Measurements from ENCODE around the gene STK32C. TPM values are rescaled to one million over a fixed set of nuclear protein-coding genes. Genes with fewer than 3 reads are reported as not detected.

Gene STK32C
- total RNA-seq, 4 donors from 2014 or later: 3.7 to 13.9 (median 6.7) TPM

- intact Hi-C loops (cut with DNase I; ENCODE audit: low total_unique reads): no loop called here
- ATAC-seq (no peak), DNase-seq (no peak)
- no peaks in the 10 kb centered on the region for H3K36me3 ChIP-seq
- TF ChIP-seq CTCF (IDR thresholded peaks at IDR 0.05 in 4 of 5, conservative IDR thresholded peaks at IDR 0.05 in 1 of 5): no peak
- TF ChIP-seq POLR2A (IDR thresholded peaks at IDR 0.05): no peak
- in situ Hi-C loops (cut with MboI; ENCODE audit: low sequenced_read_pairs in 4 of 4): no loop called here
- H3K27ac ChIP-seq: no peak overlapping the region
- no peak overlapping the region for H3K4me3 ChIP-seq
- H3K27me3 ChIP-seq: no peaks in the 10 kb centered on the region
- no peaks in the 10 kb centered on the region for H3K9me3 ChIP-seq
- H3K4me1 ChIP-seq: peaks cover 23 to 25% of the 10 kb centered on the region in 2 donors
Measured at GRCh38 chr10:132326925-132327324, 19.2 kb upstream of the STK32C start.

GRCh38 chr10:132326344-132326889 lies 18.7 kb upstream of the STK32C start:
- ATAC-seq: no peak
- H3K4me3 ChIP-seq: no peak overlapping the region
- no peak overlapping the region for H3K27ac ChIP-seq
- H3K27me3 ChIP-seq: no peaks in the 10 kb centered on the region
- no peak for DNase-seq
- intact Hi-C loops (cut with DNase I; ENCODE audit: low total_unique reads) (no loop called here), in situ Hi-C loops (cut with MboI; ENCODE audit: low sequenced_read_pairs in 4 of 4) (no loop called here)
- no peaks in the 10 kb centered on the region for H3K9me3 ChIP-seq
- TF ChIP-seq POLR2A (IDR thresholded peaks at IDR 0.05): no peak
- TF ChIP-seq CTCF (IDR thresholded peaks at IDR 0.05 in 4 of 5, conservative IDR thresholded peaks at IDR 0.05 in 1 of 5): no peak
- no peaks in the 10 kb centered on the region for H3K36me3 ChIP-seq
- peaks cover 23 to 25% of the 10 kb centered on the region in 2 donors for H3K4me1 ChIP-seq

- TF ChIP-seq POLR2A (IDR thresholded peaks at IDR 0.05) (no peak), CTCF (IDR thresholded peaks at IDR 0.05 in 4 of 5, conservative IDR thresholded peaks at IDR 0.05 in 1 of 5) (no peak)
- H3K4me1 ChIP-seq: peaks cover 10 to 17% of the 10 kb centered on the region in 2 donors
- DNase-seq (no peak), ATAC-seq (no peak)
- intact Hi-C loops (cut with DNase I; ENCODE audit: low total_unique reads) (no loop called here), in situ Hi-C loops (cut with MboI; ENCODE audit: low sequenced_read_pairs in 4 of 4) (no loop called here)
- no peak overlapping the region for H3K4me3 ChIP-seq
- no peaks in the 10 kb centered on the region for H3K36me3 ChIP-seq
- no peaks in the 10 kb centered on the region for H3K9me3 ChIP-seq
- H3K27ac ChIP-seq: no peak overlapping the region
- no peaks in the 10 kb centered on the region for H3K27me3 ChIP-seq
Measured at GRCh38 chr10:132324186-132324585, 16.4 kb upstream of the STK32C start.

GRCh38 chr10:132322586-132323048 lies 14.9 kb upstream of the STK32C start:
- DNase-seq (no peak), ATAC-seq (peak in 1 of 2 donors; percentile 39)
- no peaks in the 10 kb centered on the region for H3K9me3 ChIP-seq
- no peak overlapping the region for H3K27ac ChIP-seq
- intact Hi-C loops (cut with DNase I; ENCODE audit: low total_unique reads) (no loop called here), in situ Hi-C loops (cut with MboI; ENCODE audit: low sequenced_read_pairs in 4 of 4) (no loop called here)
- no peaks in the 10 kb centered on the region for H3K27me3 ChIP-seq
- no peaks in the 10 kb centered on the region for H3K36me3 ChIP-seq
- no peak overlapping the region for H3K4me3 ChIP-seq
- TF ChIP-seq CTCF (IDR thresholded peaks at IDR 0.05 in 4 of 5, conservative IDR thresholded peaks at IDR 0.05 in 1 of 5) (no peak), POLR2A (IDR thresholded peaks at IDR 0.05) (no peak)
- peaks cover 3 to 11% of the 10 kb centered on the region in 2 donors for H3K4me1 ChIP-seq

GRCh38 chr10:132321726-132322125 lies 14.0 kb upstream of the STK32C start:
- intact Hi-C loops (cut with DNase I; ENCODE audit: low total_unique reads): no loop called here
- Histone ChIP-seq H3K9me3 (no peaks in the 10 kb centered on the region), H3K36me3 (no peaks in the 10 kb centered on the region), H3K4me3 (no peak overlapping the region), H3K27me3 (no peaks in the 10 kb centered on the region), H3K27ac (no peak overlapping the region), H3K4me1 (peaks cover 3 to 11% of the 10 kb centered on the region in 2 donors)
- in situ Hi-C loops (cut with MboI; ENCODE audit: low sequenced_read_pairs in 4 of 4): no loop called here
- TF ChIP-seq POLR2A (IDR thresholded peaks at IDR 0.05) (no peak), CTCF (IDR thresholded peaks at IDR 0.05 in 4 of 5, conservative IDR thresholded peaks at IDR 0.05 in 1 of 5) (no peak)
- no peak for ATAC-seq
- DNase-seq: no peak

All from gastrocnemius medialis (tissue), 4 donors.